ENCODE data around the gene LENG8. TPM values are rescaled to one million over a fixed set of nuclear protein-coding genes. Genes with fewer than 3 reads are reported as not detected.

LENG8 gene
- total RNA-seq, 1 experiment from 2014 or later = 9.0 TPM

Other genes with a start within 250 kb of the LENG8 start
- 2,362 and 2,452 TPM in 2 replicates for gene RPS9, start 248.3 kb upstream of the LENG8 start, total RNA-seq (2014; rRNA removed; shearing (Covaris generic))
- gene LILRB3, start 226.2 kb upstream of the LENG8 start, total RNA-seq (2014; rRNA removed; shearing (Covaris generic)) = not detected in 2 replicates
- not detected in 2 replicates for gene LILRA6, start 206.4 kb upstream of the LENG8 start, total RNA-seq (2014; rRNA removed; shearing (Covaris generic))
- gene LILRB5, start 191.9 kb upstream of the LENG8 start, total RNA-seq (2014; rRNA removed; shearing (Covaris generic)) = not detected in 2 replicates
- gene LILRB2, start 168.1 kb upstream of the LENG8 start, total RNA-seq (2014; rRNA removed; shearing (Covaris generic)) = not detected in 2 replicates
- gene LILRA5, start 136.0 kb upstream of the LENG8 start, total RNA-seq (2014; rRNA removed; shearing (Covaris generic)) = not detected in 2 replicates
- not detected in 2 replicates for gene LILRA4, start 110.0 kb upstream of the LENG8 start, total RNA-seq (2014; rRNA removed; shearing (Covaris generic))
- not detected in 2 replicates for gene LAIR1, start 84.3 kb upstream of the LENG8 start, total RNA-seq (2014; rRNA removed; shearing (Covaris generic))
- 1.3 TPM in 1 of 2 replicates, not detected in the other for gene TTYH1, start 33.7 kb upstream of the LENG8 start, total RNA-seq (2014; rRNA removed; shearing (Covaris generic))
- gene LENG9, start 14.6 kb downstream of the LENG8 start, total RNA-seq (2014; rRNA removed; shearing (Covaris generic)) = 2.1 and 3.9 TPM in 2 replicates
- gene CDC42EP5, start 24.1 kb downstream of the LENG8 start, total RNA-seq (2014; rRNA removed; shearing (Covaris generic)) = 9.5 and 15.4 TPM in 2 replicates
- gene LAIR2, start 53.6 kb downstream of the LENG8 start, total RNA-seq (2014; rRNA removed; shearing (Covaris generic)) = not detected in 2 replicates
- not detected in 2 replicates for gene LILRA2, start 124.6 kb downstream of the LENG8 start, total RNA-seq (2014; rRNA removed; shearing (Covaris generic))
- not detected in 2 replicates for gene LILRA1, start 144.4 kb downstream of the LENG8 start, total RNA-seq (2014; rRNA removed; shearing (Covaris generic))
- gene LILRB1, start 181.3 kb downstream of the LENG8 start, total RNA-seq (2014; rRNA removed; shearing (Covaris generic)) = not detected in 2 replicates
- 0.69 and 2.3 TPM in 2 replicates for gene LILRB4, start 213.8 kb downstream of the LENG8 start, total RNA-seq (2014; rRNA removed; shearing (Covaris generic))